Activated naive CD8-positive, alpha-beta T cell treated with anti-CD3 and anti-CD28 coated beads, Interleukin-2, amount 50 U/mL, for 24 hours (primary cell): ENCODE data around the gene RNF225.
"Not testable (repeated sequence)": the region's sequence is repeated elsewhere in the genome, so short reads cannot be mapped to it uniquely, and the experiment has no call there.

Source experiments
- ATAC-seq: fragments of 150-1000 bp; cut with Tn5 transposase; one replicate; pipeline ENCODE4 v1.10.0; 2021
- DNase-seq: peaks from one replicate; pipeline ENCODE4 v3.0.0; 2021
- H3K27ac Mint-ChIP-seq: one replicate; pipeline ENCODE4 v1.8.0; 2021; ENCODE audit warnings: mild to moderate bottlenecking, mixed read lengths
- H3K27me3 Mint-ChIP-seq: one replicate; pipeline ENCODE4 v1.8.0; 2021; ENCODE audit warnings: mixed read lengths
- H3K36me3 Mint-ChIP-seq: one replicate; pipeline ENCODE4 v1.8.0; 2021; ENCODE audit warnings: low read depth, mixed read lengths
- H3K4me1 Mint-ChIP-seq: one replicate; pipeline ENCODE4 v1.8.0; 2021; ENCODE audit warnings: mixed read lengths
- H3K4me3 Mint-ChIP-seq: one replicate; pipeline ENCODE4 v1.8.0; 2021; ENCODE audit warnings: mild to moderate bottlenecking, moderate library complexity, mixed read lengths
- H3K9me3 Mint-ChIP-seq: one replicate; pipeline ENCODE4 v1.8.0; 2021; ENCODE audit warnings: mixed read lengths

The RNF225 gene

DNA sequence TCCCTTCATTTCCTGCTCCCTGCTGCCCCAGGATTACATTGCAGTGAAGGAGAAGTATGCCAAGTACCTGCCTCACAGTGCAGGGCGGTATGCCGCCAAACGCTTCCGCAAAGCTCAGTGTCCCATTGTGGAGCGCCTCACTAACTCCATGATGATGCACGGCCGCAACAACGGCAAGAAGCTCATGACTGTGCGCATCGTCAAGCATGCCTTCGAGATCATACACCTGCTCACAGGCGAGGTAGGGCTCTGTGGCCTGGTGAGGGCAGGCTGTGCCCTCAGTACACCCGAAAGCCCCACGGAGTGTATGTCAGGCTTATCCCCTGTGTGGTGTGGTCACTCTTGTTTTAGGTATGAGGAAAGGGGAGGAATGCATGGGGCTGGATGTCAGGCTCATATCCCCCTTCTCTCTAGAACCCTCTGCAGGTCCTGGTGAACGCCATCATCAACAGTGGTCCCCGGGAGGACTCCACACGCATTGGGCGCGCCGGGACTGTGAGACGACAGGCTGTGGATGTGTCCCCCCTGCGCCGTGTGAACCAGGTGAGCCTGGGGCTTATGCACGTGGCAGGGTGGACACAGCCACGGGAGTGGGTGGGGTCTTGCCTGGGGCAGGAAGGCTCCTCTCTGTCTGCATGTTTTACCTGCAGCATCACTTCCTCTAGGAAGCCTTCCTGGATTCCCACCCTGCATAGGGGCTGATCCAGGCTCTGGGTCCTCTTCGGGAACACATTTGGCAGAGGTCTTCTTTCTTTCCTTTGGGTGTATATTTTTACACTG, 2.3 kb upstream of the RNF225 start:
- H3K9me3 Mint-ChIP-seq = no peaks in the 10 kb centered on the region
- ATAC-seq (no peak), DNase-seq (no peak)
- peaks cover 63% of the 10 kb centered on the region for H3K36me3 Mint-ChIP-seq
- no peak overlapping the region for H3K27ac Mint-ChIP-seq
- peaks cover 47% of the 10 kb centered on the region for H3K4me1 Mint-ChIP-seq
- H3K27me3 Mint-ChIP-seq = peaks cover 9% of the 10 kb centered on the region
- no peak overlapping the region for H3K4me3 Mint-ChIP-seq

- Mint-ChIP-seq H3K4me1 (peaks cover 41% of the 10 kb centered on the region), H3K9me3 (no peaks in the 10 kb centered on the region), H3K27me3 (peaks cover 9% of the 10 kb centered on the region), H3K36me3 (peaks cover 58% of the 10 kb centered on the region), H3K4me3 (no peak overlapping the region), H3K27ac (no peak overlapping the region)
- no peak for DNase-seq
- ATAC-seq = no peak
Observed at GRCh38 chr19:58393725-58394033, 1.8 kb upstream of the RNF225 start.

- ATAC-seq = no peak
- no peaks in the 10 kb centered on the region for H3K9me3 Mint-ChIP-seq
Observed at GRCh38 chr19:58394821-58395219, 636 bp upstream of the RNF225 start.

GRCh38 chr19:58395979-58396627, 647 bp downstream of the RNF225 start:
- Mint-ChIP-seq H3K4me3 (no peak overlapping the region), H3K9me3 (no peaks in the 10 kb centered on the region), H3K27ac (no peak overlapping the region), H3K36me3 (peaks cover 41% of the 10 kb centered on the region), H3K4me1 (peaks cover 29% of the 10 kb centered on the region), H3K27me3 (peaks cover 9% of the 10 kb centered on the region)
- ATAC-seq = peak; percentile 1
- DNase-seq = no peak

More at GRCh38 chr19:58394821-58395219, 636 bp upstream of the RNF225 start:
- DNase-seq = no peak
- Mint-ChIP-seq H3K27me3 (peaks cover 9% of the 10 kb centered on the region), H3K36me3 (peaks cover 50% of the 10 kb centered on the region), H3K27ac (peak overlapping the region; percentile 39), H3K4me1 (peaks cover 34% of the 10 kb centered on the region), H3K4me3 (no peak overlapping the region)

- Mint-ChIP-seq H3K9me3 (no peaks in the 10 kb centered on the region), H3K4me3 (no peak overlapping the region), H3K27ac (no peak overlapping the region), H3K4me1 (peaks cover 31% of the 10 kb centered on the region), H3K27me3 (peaks cover 11% of the 10 kb centered on the region), H3K36me3 (peaks cover 37% of the 10 kb centered on the region)
- no peak for DNase-seq
- no peak for ATAC-seq
Observed at GRCh38 chr19:58396691-58397532, 1.5 kb downstream of the RNF225 start.

DNA sequence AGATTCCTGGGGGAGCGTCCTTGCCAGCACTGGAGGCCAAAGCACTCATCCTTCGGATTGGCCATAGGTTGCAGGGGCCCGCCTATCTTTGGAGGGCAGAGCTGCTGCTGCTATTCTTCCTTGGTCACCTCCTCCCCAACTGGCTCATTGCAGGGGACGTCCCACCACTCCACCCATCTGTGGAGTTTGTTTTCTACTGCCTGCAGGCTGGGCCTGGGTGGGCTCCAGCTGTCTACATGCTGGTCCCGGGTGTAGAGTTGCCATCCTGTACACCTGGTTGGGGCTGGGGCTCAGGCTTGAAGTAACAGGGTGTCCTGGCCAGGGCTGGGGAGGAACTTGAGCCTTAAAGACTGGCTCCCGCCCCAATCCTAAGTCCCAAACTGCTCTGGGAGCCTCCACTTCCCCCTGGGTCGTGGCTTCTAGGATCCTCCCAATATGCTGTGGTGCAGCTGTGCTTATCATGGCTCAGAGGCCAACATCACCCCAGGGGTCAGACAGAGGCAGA, 2.1 kb downstream of the RNF225 start:
- peaks cover 32% of the 10 kb centered on the region for H3K36me3 Mint-ChIP-seq
- H3K27ac Mint-ChIP-seq = no peak overlapping the region
- DNase-seq (no peak), ATAC-seq (no peak)
- no peaks in the 10 kb centered on the region for H3K9me3 Mint-ChIP-seq
- H3K4me3 Mint-ChIP-seq = no peak overlapping the region
- H3K4me1 Mint-ChIP-seq = peaks cover 28% of the 10 kb centered on the region
- H3K27me3 Mint-ChIP-seq = peaks cover 11% of the 10 kb centered on the region

DNA sequence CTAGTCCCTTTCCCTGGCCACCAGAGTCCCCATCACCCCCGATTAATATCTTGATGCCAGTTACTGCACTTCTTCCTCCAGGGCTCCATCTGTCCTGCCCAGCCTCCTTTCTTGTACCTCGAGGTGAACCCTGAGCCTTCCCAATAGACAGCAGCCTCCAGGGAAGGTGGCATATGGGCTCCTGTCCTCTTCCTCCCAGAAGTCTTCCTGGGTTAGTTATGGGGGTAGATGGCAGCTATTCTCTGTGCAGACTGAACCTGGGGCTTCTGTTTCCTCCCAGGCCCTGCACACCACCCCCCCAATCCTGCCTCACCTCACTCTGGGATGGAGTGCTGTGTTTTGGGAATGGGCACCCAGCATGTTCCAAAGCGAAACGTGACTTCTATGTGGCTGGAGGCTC, 2.6 kb downstream of the RNF225 start:
- peaks cover 30% of the 10 kb centered on the region for H3K4me1 Mint-ChIP-seq
- peaks cover 11% of the 10 kb centered on the region for H3K27me3 Mint-ChIP-seq
- no peak overlapping the region for H3K27ac Mint-ChIP-seq
- H3K4me3 Mint-ChIP-seq = no peak overlapping the region
- DNase-seq (no peak), ATAC-seq (no peak)
- no peaks in the 10 kb centered on the region for H3K9me3 Mint-ChIP-seq
- peaks cover 27% of the 10 kb centered on the region for H3K36me3 Mint-ChIP-seq

DNA sequence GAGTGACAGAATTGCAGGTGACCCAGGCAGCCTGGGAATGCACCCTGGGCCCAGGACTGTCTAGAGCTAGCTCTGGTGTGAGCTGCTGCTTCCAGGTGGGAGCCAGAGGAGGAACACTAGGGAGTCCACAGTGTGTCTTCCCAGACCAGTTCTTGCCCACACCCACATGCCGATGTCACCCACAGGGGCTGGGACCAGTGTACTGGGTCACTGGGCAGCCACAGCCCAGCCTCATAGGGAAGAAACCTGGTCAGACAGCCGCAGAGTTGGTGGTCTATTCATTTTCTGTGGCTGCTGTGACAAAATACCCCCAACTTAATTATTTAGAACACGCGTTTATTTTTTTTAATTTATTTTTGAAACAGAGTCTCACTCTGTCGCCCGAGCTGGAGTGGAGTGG, 3.1 kb downstream of the RNF225 start:
- no peaks in the 10 kb centered on the region for H3K9me3 Mint-ChIP-seq
- H3K4me1 Mint-ChIP-seq = peaks cover 31% of the 10 kb centered on the region
- peaks cover 11% of the 10 kb centered on the region for H3K27me3 Mint-ChIP-seq
- peaks cover 22% of the 10 kb centered on the region for H3K36me3 Mint-ChIP-seq
- no peak overlapping the region for H3K27ac Mint-ChIP-seq
- DNase-seq (no peak), ATAC-seq (no peak)
- H3K4me3 Mint-ChIP-seq = no peak overlapping the region

DNA sequence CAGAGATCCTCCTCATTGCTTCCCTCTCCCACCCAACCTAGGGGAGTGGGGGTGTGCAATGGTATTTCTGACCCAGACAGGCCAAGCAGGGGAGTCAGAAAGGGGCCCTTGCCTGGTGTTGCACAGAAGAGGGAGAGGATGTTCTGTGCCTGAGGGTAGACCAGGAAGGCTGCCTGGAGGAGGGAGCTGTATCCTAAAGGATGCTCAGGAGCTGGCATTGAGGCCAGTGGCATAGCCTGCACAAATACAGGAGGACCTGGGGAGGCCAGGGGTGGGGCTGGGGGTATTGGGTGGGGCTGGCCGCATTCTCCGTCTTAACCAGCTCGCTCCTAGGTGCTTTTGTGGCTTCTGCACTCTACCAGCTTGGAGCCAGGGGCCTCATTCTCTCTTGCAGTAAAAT, 4.4 kb downstream of the RNF225 start:
- no peak overlapping the region for H3K27ac Mint-ChIP-seq
- peaks cover 11% of the 10 kb centered on the region for H3K27me3 Mint-ChIP-seq
- H3K4me3 Mint-ChIP-seq = no peak overlapping the region

GRCh38 chr19:58400316-58400915, 5.0 kb downstream of the RNF225 start:
- peaks cover 23% of the 10 kb centered on the region for H3K4me1 Mint-ChIP-seq
- DNase-seq (peak; percentile 2), ATAC-seq (no peak)
- no peaks in the 10 kb centered on the region for H3K9me3 Mint-ChIP-seq
- peaks cover 5% of the 10 kb centered on the region for H3K36me3 Mint-ChIP-seq
- H3K4me3 Mint-ChIP-seq = no peak overlapping the region
- no peak overlapping the region for H3K27ac Mint-ChIP-seq
- H3K27me3 Mint-ChIP-seq = peaks cover 11% of the 10 kb centered on the region

More for the DNA sequence above, 4.4 kb downstream of the RNF225 start:
- DNase-seq (no peak), ATAC-seq (no peak)
- Mint-ChIP-seq H3K4me1 (peaks cover 27% of the 10 kb centered on the region), H3K36me3 (peaks cover 8% of the 10 kb centered on the region), H3K9me3 (no peaks in the 10 kb centered on the region)

DNA sequence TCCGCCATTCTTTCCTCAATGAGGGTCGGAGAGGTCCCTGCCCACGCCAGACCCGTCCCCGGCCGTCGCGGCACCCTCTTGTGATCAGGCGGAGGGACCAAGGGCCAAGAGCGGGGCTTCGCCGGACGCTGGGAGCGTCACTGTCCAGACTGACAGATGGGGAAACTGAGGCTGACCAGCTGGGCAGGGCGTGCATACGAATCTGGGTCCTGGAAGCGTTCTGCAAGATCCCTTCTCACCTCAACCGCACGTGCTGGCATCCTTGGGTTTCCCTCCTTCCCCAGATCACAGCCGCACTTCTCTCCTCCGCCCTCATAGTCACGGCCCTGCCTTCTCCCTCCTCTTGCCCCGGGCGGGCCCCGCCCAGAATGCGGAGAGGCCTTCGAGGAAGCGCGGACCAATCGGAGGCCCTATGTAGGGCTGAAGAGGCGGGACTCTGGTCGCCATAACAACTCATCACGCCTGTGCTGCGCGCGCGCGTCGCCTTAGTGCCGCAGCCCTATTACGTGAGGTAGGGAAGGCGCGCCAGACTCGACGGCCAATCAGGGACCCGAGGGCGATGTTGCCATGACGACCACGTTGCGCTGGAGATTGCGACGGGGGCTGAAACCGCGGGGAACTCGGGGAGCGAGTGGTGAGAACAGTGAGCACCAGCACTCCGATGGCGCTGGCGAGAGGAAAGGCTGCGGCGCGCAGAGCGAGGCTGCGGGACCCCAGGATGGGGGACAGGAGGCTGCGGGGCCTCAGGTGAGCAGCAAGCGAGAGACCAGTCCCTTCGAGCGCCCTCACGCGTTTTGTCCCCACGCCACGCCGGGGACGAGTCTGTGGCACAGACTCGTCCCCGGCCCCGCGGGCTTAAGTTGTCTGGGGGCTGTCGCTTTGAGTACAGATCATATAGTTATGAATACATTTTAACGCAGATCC, 5.7 kb downstream of the RNF225 start:
- DNase-seq = peak; percentile 99
- Mint-ChIP-seq H3K27ac (peak overlapping the region; percentile 92), H3K27me3 (peaks cover 9% of the 10 kb centered on the region), H3K4me3 (peak overlapping the region; percentile 87), H3K36me3 (peaks cover 3% of the 10 kb centered on the region), H3K9me3 (no peaks in the 10 kb centered on the region), H3K4me1 (peaks cover 21% of the 10 kb centered on the region)
- ATAC-seq = peak; percentile 97

DNA sequence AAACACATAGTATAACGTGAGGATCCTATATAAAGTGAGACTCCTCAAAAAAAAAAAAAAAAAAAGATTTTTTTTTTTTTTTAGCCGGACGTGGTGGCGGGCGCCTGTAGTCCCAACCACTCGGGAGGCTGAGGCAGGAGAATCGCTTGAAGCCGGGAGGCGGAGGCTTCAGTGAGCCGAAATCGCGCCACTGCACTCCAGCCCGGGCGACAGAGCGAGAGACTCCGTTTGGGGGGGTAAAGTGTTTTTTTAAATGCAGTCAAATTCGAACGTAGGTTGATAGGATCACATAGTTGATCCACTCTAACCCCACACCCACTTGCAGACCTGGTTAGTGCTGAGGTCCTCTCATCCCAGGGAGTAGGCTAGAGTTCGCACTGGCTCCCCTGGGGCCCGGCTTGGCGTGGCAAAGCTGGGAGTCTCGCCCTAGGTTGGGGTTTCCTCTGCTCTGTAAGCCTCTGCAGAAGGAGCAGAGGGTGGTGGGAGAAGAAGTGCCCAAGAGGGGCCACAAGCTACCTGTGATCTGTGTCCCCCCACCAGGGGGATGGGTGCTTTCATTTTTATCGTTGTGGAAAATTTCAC, 6.5 kb downstream of the RNF225 start:
- Mint-ChIP-seq H3K27me3 (peaks cover 9% of the 10 kb centered on the region), H3K4me1 (peaks cover 25% of the 10 kb centered on the region), H3K4me3 (peak overlapping the region; percentile 87), H3K27ac (no peak overlapping the region), H3K36me3 (peaks cover 3% of the 10 kb centered on the region), H3K9me3 (no peaks in the 10 kb centered on the region)
- ATAC-seq (no peak), DNase-seq (no peak)

DNA sequence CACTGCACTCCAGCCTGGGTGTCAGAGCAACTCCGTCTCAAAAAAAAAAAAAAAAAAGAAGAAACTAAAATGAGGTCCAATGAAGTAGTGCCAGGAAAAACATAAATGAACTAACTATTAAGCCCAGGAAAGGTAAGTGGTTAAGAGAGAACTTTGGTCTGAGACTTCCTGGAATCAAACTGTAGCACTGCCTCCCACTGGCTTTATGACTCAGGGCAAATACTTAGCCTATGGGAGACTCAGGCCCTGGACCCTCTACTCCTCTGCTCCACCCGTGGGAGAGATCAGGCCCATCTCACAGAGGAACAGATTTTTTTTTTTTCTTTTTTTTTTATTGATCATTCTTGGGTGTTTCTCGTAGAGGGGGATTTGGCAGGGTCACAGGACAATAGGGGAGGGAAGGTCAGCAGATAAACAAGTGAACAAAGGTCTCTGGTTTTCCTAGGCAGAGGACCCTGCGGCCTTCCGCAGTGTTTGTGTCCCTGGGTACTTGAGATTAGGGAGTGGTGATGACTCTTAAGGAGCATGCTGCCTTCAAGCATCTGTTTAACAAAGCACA, 8.5 kb downstream of the RNF225 start:
- H3K36me3 Mint-ChIP-seq, ATAC-seq, DNase-seq, H3K4me3 Mint-ChIP-seq, H3K9me3 Mint-ChIP-seq, H3K27ac Mint-ChIP-seq, H3K27me3 Mint-ChIP-seq: not testable (repeated sequence)
- peaks cover 36% of the 10 kb centered on the region for H3K4me1 Mint-ChIP-seq
